H1 (cell line): ENCODE results near the gene TNIP3.

ENCODE experiments used
- BACH1 ChIP-seq: IDR thresholded peaks from 2 replicates; pipeline ENCODE4 v1.6.1; 2012; ENCODE audit warnings: low read length, improper control_type of control experiment
- CEBPB ChIP-seq: IDR thresholded peaks from 2 replicates; pipeline ENCODE4 v1.6.1; 2012; ENCODE audit warnings: low read depth, low read length
- CTCF ChIP-seq, 3 experiments: IDR thresholded peaks; 1 replicate in 2 of 3; 2 replicates in 1 of 3; pipeline versions ENCODE4 v1.5.1 to v1.6.1; 2011; ENCODE audit warnings: low read length in 3 of 3, mild to moderate bottlenecking in 3 of 3, inconsistent platforms in 2 of 3, low read depth in 1 of 3, moderate library complexity in 1 of 3; ENCODE audit not compliant: insufficient read depth in 1 of 3; ENCODE audit errors: control extremely low read depth in 1 of 3
- EP300 ChIP-seq, 2 experiments: IDR thresholded peaks; 1 replicate in 1 of 2; 2 replicates in 1 of 2; pipeline ENCODE4 v1.6.1; 2011 to 2012; ENCODE audit warnings: low read depth in 2 of 2, low read length in 2 of 2, mild to moderate bottlenecking in 2 of 2, borderline replicate concordance in 1 of 2, inconsistent platforms in 1 of 2, moderate library complexity in 1 of 2
- EZH2 ChIP-seq: fragments of 200-600 bp; sonication (generic); IDR thresholded peaks from 2 replicates; pipeline ENCODE4 v1.7.1; 2012; ENCODE audit warnings: low read depth, mild to moderate bottlenecking, moderate library complexity, low read length, inconsistent platforms; ENCODE audit not compliant: severe bottlenecking
- KDM1A ChIP-seq: fragments of 200-600, 300-600 bp; sonication (generic); IDR thresholded peaks from 2 replicates; pipeline ENCODE4 v1.7.1; 2016; ENCODE audit warnings: mild to moderate bottlenecking, low read length, borderline replicate concordance
- MAX ChIP-seq: IDR thresholded peaks from 2 replicates; pipeline ENCODE4 v1.6.1; 2012; ENCODE audit warnings: inconsistent platforms
- POLR2A ChIP-seq, 2 experiments: IDR thresholded peaks; 1 replicate in 1 of 2; 2 replicates in 1 of 2; pipeline ENCODE4 v1.6.1; 2011; ENCODE audit warnings: low read depth in 2 of 2, low read length in 2 of 2, mild to moderate bottlenecking in 2 of 2; ENCODE audit errors: control extremely low read depth in 1 of 2
- POLR2AphosphoS5 ChIP-seq: IDR thresholded peaks from 2 replicates; pipeline ENCODE4 v1.6.1; 2011; ENCODE audit warnings: low read depth, low read length
- RAD21 ChIP-seq, 2 experiments: IDR thresholded peaks in 1 of 2; conservative IDR thresholded peaks in 1 of 2; 2 replicates each; pipeline ENCODE4 v1.6.1; 2011; ENCODE audit warnings: low read depth in 2 of 2, low read length in 2 of 2, improper control_type of control experiment in 1 of 2, inconsistent platforms in 1 of 2, mild to moderate bottlenecking in 1 of 2, moderate library complexity in 1 of 2
- RXRA ChIP-seq: IDR thresholded peaks from 2 replicates; pipeline ENCODE4 v1.6.1; 2011; ENCODE audit warnings: low read depth, mild to moderate bottlenecking, low read length, moderate library complexity; ENCODE audit not compliant: insufficient read depth
- TAF1 ChIP-seq: IDR thresholded peaks from 2 replicates; pipeline ENCODE4 v1.6.1; 2011; ENCODE audit warnings: mild to moderate bottlenecking, low read depth, low read length
- YY1 ChIP-seq: IDR thresholded peaks from 2 replicates; pipeline ENCODE4 v1.6.1; 2011; ENCODE audit warnings: low read depth, mild to moderate bottlenecking, low read length
- ZNF274 ChIP-seq: IDR thresholded peaks from 2 replicates; pipeline ENCODE4 v1.7.0; 2012; ENCODE audit warnings: low read length, borderline replicate concordance; ENCODE audit errors: extremely low read depth

DNA sequence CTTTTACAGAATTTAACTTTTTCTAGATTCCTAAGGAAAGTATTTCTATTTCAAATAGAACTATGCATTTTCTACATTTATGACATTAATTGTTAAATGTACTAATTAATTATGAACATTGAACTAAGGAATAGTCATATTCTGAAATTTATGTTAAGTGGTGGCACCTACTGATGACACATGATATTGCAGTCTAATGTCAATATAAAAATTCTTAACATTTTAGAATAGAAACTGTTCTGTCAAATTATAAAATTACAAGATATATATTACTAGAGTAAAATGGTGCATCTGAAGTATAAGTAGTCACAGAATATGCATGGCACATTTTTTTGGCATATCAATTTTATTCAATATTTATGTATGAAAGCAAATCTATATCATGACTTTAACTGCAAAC lies 51.6 kb downstream of the TNIP3 start:
- TF ChIP-seq EZH2, result no peak
- no peak for TF ChIP-seq ZNF274
- TF ChIP-seq RAD21 (IDR thresholded peaks at IDR 0.05 in 1 of 2, conservative IDR thresholded peaks at IDR 0.05 in 1 of 2; ENCODE audit: low read depth in 2 of 2, low read length in 2 of 2), result no peak
- TF ChIP-seq CTCF (IDR thresholded peaks at IDR 0.05; ENCODE audit: control extremely low read depth in 1 of 3, insufficient read depth in 1 of 3, low read depth in 1 of 3, low read length in 3 of 3), result no peak
- no peak for TF ChIP-seq BACH1
- TF ChIP-seq YY1, result no peak
- TF ChIP-seq POLR2AphosphoS5, result no peak
- TF ChIP-seq MAX, result no peak
- TF ChIP-seq TAF1, result no peak
- no peak for TF ChIP-seq CEBPB
- TF ChIP-seq EP300 (IDR thresholded peaks at IDR 0.05; ENCODE audit: borderline replicate concordance in 1 of 2, low read depth in 2 of 2, low read length in 2 of 2), result no peak
- no peak for TF ChIP-seq RXRA
- no peak for TF ChIP-seq POLR2A (IDR thresholded peaks at IDR 0.05; ENCODE audit: control extremely low read depth in 1 of 2, low read depth in 2 of 2, low read length in 2 of 2)
- no peak for TF ChIP-seq KDM1A
